Activated naive CD4-positive, alpha-beta T cell treated with anti-CD3 and anti-CD28 coated beads, Interleukin-2, amount 50 U/mL, for 24 hours (primary cell): Measurements from ENCODE around the gene DOCK6.

ENCODE experiments used
- H3K27ac Mint-ChIP-seq: one replicate; pipeline ENCODE4 v1.8.0; 2021; ENCODE audit warnings: mild to moderate bottlenecking, mixed read lengths
- H3K27me3 Mint-ChIP-seq: one replicate; pipeline ENCODE4 v1.8.0; 2021; ENCODE audit warnings: mixed read lengths
- H3K36me3 Mint-ChIP-seq: one replicate; pipeline ENCODE4 v1.8.0; 2021; ENCODE audit warnings: mixed read lengths
- H3K4me1 Mint-ChIP-seq: one replicate; pipeline ENCODE4 v1.8.0; 2021; ENCODE audit warnings: mixed read lengths
- H3K4me3 Mint-ChIP-seq: one replicate; pipeline ENCODE4 v1.8.0; 2021; ENCODE audit warnings: mild to moderate bottlenecking, mixed read lengths
- H3K9me3 Mint-ChIP-seq: one replicate; pipeline ENCODE4 v1.8.0; 2021; ENCODE audit warnings: mixed read lengths

DOCK6 gene

GRCh38 chr19:11226716-11227166, 35.6 kb downstream of the DOCK6 start:
- H3K9me3 Mint-ChIP-seq, result no peaks in the 10 kb centered on the region
- H3K4me1 Mint-ChIP-seq, result no peaks in the 10 kb centered on the region
- H3K27ac Mint-ChIP-seq, result no peak overlapping the region
- no peaks in the 10 kb centered on the region for H3K36me3 Mint-ChIP-seq
- H3K4me3 Mint-ChIP-seq, result no peak overlapping the region
- peaks cover 3% of the 10 kb centered on the region for H3K27me3 Mint-ChIP-seq

DNA sequence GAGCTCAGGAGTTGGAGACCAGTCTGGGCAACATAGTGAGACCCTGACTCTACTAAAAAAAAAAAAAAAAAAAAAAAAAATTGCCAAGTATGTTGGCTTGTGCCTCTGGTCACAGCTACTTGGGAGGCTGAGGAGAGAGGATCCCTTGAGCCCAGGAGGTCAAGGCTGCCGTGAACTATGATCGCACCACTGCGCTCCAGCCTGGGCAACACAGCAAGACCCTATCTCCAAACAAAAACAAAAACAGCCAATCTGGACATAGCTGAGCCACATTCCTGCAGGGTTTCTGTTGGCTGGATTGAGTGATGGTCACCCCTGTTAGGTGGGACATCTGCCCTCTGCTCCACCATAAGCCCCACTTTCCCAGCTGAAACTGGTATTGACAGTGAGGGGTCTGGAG, 36.5 kb downstream of the DOCK6 start:
- H3K36me3 Mint-ChIP-seq, result peaks cover 7% of the 10 kb centered on the region
- H3K4me1 Mint-ChIP-seq, result no peaks in the 10 kb centered on the region
- H3K9me3 Mint-ChIP-seq, result no peaks in the 10 kb centered on the region
- H3K4me3 Mint-ChIP-seq, result no peak overlapping the region
- H3K27me3 Mint-ChIP-seq, result peaks cover 3% of the 10 kb centered on the region
- no peak overlapping the region for H3K27ac Mint-ChIP-seq

DNA sequence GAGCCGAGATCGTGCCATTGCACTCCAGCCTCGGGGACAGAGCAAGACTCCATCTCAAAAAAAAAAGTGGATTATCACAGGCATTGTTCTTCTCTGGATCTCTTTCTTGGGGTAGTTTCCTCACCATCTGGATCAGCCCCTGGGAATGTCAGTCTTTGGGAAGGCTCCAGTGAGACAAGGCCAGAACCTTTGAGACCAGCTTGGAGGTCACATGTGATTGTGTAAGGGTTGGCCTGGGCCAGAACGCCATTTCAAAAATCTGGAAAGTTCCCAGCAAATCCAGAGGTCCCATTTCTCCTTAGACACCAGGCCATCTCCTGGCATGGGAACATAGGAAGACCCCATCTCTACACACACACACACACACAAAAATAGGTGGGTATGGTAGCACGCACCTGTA, 37.2 kb downstream of the DOCK6 start:
- Mint-ChIP-seq H3K9me3 (peaks cover 5% of the 10 kb centered on the region), H3K4me3 (no peak overlapping the region), H3K27me3 (peaks cover 6% of the 10 kb centered on the region)

GRCh38 chr19:11224429-11224828, 37.9 kb downstream of the DOCK6 start:
- Mint-ChIP-seq H3K9me3 (peaks cover 5% of the 10 kb centered on the region), H3K27ac (no peak overlapping the region), H3K4me3 (no peak overlapping the region), H3K27me3 (peaks cover 7% of the 10 kb centered on the region), H3K4me1 (no peaks in the 10 kb centered on the region), H3K36me3 (peaks cover 11% of the 10 kb centered on the region)

More for the DNA sequence above, 37.2 kb downstream of the DOCK6 start:
- peaks cover 11% of the 10 kb centered on the region for H3K36me3 Mint-ChIP-seq
- no peaks in the 10 kb centered on the region for H3K4me1 Mint-ChIP-seq
- peak overlapping the region; percentile 59 for H3K27ac Mint-ChIP-seq

DNA sequence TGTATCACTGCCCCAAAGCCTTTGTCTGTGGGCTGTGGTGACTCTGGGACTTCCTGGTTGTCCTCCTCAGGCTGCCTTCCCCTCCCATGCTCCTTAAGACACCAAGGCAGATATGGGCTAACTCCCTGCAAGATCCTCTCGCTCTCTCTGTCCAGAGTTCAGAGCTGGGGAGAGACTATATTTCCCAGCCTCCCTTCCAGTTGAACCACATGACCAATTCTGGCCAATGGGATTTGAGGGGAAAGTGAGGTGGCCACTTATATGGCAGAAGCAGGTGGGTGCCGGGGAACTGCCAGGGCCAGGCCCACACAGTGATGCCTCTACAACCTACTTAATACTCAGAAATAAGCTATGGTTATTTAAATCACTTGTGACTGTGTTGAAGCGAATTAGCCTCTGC, 39.1 kb downstream of the DOCK6 start:
- H3K9me3 Mint-ChIP-seq, result peaks cover 5% of the 10 kb centered on the region
- no peak overlapping the region for H3K4me3 Mint-ChIP-seq
- H3K27me3 Mint-ChIP-seq, result peaks cover 7% of the 10 kb centered on the region
- no peak overlapping the region for H3K27ac Mint-ChIP-seq
- H3K4me1 Mint-ChIP-seq, result no peaks in the 10 kb centered on the region
- peaks cover 11% of the 10 kb centered on the region for H3K36me3 Mint-ChIP-seq

DNA sequence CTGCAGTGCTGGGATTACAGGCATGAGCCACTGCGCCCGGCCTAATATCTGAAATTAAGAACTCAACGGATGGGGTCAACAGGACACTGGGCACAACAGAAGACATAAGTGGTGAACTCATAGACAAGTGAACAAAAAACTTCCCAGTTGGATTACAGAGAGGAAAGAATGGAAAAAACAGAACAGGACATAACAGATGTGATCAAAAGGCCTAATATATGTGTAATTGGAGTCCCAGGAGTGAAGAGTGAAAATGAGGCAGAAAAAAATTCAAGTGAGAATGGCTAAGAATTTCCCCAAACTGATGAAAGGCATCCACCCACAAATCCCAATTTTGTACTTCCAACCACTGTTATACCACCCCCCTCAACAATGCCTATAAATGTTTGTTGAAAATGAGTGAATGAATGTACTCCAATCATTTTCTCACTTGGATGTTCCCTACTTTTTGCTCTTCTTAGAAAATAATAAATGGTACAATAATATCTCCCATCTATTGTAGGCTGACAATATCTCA, 41.2 kb downstream of the DOCK6 start:
- Mint-ChIP-seq H3K36me3 (peaks cover 11% of the 10 kb centered on the region), H3K4me3 (no peak overlapping the region), H3K27me3 (peaks cover 7% of the 10 kb centered on the region), H3K9me3 (peaks cover 5% of the 10 kb centered on the region), H3K27ac (no peak overlapping the region), H3K4me1 (no peaks in the 10 kb centered on the region)

DNA sequence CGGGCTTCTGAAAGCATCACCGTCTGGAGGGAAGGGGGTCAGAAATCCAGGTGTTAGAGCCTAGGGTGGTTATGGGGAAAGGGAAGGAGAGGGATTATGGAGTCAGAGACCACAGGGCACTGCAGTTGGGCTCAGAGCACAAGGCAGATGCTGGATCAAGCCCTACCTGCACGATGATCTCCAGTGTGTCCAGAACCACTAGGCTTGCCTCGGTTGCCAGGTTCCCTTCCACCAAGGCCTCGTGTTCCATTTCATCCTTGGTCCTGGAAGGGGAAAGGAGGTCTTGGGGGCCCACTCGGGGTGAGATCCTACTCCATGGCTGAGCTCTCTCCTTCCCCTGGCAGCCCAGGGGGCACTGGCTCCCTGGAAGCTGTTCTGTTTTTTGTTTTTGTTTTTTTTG, 47.9 kb downstream of the DOCK6 start:
- Mint-ChIP-seq H3K36me3 (no peaks in the 10 kb centered on the region), H3K27me3 (peaks cover 3% of the 10 kb centered on the region), H3K9me3 (no peaks in the 10 kb centered on the region), H3K4me1 (no peaks in the 10 kb centered on the region), H3K27ac (no peak overlapping the region), H3K4me3 (no peak overlapping the region)

- Mint-ChIP-seq H3K36me3 (no peaks in the 10 kb centered on the region), H3K27me3 (peaks cover 3% of the 10 kb centered on the region), H3K27ac (peak overlapping the region; percentile 56), H3K4me1 (no peaks in the 10 kb centered on the region), H3K9me3 (no peaks in the 10 kb centered on the region), H3K4me3 (no peak overlapping the region)
Measured at GRCh38 chr19:11210656-11210928, 51.7 kb downstream of the DOCK6 start.

DNA sequence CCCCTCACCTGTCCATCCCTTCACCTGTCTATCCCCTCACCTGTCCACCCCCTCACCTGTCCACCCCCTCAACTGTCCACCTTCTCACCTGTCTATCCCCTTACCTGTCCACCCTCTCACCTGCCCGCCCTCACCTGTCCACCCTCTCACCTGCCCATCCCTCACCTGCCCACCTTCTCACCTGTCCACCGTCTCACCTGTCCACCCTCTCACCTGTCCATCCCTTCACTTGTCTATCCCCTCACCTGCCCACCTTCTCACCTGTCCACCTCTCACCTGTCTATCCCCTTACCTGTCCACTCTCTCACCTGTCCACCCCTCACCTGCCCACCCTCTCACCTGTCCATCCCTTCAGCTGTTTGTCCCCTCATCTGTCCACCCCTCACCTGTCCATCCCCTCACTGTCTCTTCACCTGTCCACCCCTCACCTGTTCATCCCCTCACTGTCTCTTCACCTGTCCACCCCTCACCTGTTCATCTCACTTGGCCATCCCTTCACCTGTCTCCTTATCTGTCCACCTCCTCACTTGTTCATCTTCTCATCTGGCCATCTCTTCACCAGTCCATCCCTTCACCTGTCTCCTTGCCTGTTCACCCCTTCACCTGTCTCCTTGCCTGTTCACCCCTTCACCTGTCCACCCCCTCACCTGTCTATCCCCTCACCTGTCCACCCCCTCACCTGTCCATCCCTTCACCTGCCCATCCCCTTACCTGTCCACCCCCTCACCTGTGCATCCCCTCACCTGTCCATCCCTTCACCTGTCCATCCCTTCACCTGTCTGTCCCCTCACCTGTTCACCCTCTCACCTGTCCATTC, 52.3 kb downstream of the DOCK6 start:
- Mint-ChIP-seq H3K27me3 (no peaks in the 10 kb centered on the region), H3K4me1 (no peaks in the 10 kb centered on the region), H3K4me3 (no peak overlapping the region), H3K27ac (peak overlapping the region; percentile 5), H3K9me3 (no peaks in the 10 kb centered on the region), H3K36me3 (no peaks in the 10 kb centered on the region)

DNA sequence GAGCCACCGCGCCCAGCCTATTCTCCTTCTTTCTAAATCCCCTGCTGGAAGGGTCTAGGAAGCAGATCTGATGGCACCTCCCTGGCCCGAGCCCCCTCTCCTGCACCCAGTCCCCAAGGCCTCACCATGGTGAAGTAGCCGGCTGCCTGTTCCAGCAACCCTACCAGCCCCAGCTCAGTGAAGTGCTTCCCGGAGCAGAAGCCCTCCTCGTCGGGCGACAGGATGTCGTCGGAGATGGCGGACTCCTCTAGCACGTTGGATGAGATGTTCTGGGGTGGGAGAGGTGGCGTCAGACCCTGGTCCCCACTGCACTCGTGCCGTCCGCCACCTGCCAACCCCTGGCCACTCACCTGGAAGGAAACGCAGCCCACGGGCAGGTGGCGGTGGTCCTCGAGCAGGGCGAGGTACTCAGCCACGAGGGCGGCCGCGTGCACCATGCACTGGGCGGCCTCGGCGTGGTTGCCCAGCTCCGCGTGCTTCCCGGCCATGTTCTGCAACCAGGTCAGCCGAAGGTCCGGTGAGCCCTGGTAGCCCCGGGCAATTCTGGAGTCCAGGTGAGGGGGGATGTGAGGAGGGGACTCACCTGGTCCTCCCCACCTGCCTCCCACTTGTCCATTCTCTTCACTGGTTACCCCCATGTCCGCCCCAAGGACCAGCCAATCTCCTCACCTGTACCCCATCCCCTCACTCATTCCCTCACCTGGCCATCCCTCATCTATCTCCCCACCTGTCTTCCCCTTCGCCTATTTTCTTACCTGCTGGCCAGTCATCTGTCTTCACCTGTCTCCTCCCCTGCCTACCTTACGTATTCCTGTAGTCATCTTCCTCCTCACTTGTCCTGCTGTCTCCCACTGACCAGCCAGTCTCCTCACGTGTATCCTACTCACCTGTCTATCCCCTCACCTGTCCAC, 53.5 kb downstream of the DOCK6 start:
- Mint-ChIP-seq H3K4me1 (no peaks in the 10 kb centered on the region), H3K27ac (no peak overlapping the region), H3K9me3 (no peaks in the 10 kb centered on the region), H3K4me3 (no peak overlapping the region), H3K27me3 (peaks cover 1% of the 10 kb centered on the region), H3K36me3 (no peaks in the 10 kb centered on the region)

DNA sequence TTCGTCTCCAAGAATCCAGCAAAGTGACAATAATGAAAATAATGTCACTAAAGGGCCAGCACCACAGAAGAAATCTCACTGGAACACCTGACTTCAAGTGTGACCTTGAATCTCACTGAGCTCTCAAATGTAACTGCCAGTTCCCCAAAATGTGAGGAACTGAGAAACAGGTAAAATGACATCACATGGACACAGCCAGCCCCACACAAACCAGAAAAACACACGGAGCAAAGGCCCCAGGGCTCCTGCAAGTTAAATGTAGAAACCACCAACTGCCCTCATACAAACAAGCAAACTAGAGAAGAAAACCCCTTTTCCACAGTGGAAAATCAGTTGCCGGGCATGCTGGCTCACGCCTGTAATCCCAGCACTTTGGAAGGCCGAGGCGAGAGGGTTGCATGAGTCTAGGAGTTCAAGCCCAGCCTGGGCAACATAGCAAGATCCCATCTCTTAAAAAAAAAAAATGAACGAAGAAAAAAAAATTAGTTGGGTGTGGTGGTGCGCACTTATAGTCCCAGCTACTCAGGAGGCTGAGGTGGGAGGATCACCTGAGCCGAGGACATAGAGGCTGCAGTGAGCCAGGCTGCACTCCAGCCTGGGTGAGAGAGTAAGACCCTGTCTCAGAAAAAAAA, 56.3 kb downstream of the DOCK6 start:
- Mint-ChIP-seq H3K9me3 (no peaks in the 10 kb centered on the region), H3K36me3 (no peaks in the 10 kb centered on the region), H3K4me1 (no peaks in the 10 kb centered on the region), H3K27me3 (peaks cover 1% of the 10 kb centered on the region), H3K4me3 (no peak overlapping the region), H3K27ac (no peak overlapping the region)

DNA sequence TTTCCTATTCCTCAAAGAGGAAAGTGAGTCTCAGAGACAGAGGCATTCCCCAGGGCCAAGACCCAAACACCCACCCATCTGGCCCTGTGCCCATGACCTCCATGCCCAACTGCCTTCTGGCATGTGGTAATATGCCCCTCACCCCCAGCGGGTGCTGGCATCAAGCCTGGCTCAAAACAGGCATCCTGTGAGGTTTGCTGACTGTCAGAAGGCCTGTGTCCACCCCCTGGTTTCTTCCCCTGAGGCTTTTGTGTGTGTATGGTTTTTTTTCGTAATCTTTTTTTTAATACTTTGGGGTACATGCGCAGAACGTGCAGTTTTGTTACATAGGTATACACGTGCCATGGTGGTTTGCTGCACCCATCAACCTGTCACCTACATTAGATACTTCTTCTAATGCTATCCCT, 57.4 kb downstream of the DOCK6 start:
- H3K9me3 Mint-ChIP-seq, result no peaks in the 10 kb centered on the region
- peaks cover 1% of the 10 kb centered on the region for H3K27me3 Mint-ChIP-seq
- H3K27ac Mint-ChIP-seq, result no peak overlapping the region
- H3K4me3 Mint-ChIP-seq, result no peak overlapping the region
- H3K36me3 Mint-ChIP-seq, result no peaks in the 10 kb centered on the region
- H3K4me1 Mint-ChIP-seq, result no peaks in the 10 kb centered on the region

DNA sequence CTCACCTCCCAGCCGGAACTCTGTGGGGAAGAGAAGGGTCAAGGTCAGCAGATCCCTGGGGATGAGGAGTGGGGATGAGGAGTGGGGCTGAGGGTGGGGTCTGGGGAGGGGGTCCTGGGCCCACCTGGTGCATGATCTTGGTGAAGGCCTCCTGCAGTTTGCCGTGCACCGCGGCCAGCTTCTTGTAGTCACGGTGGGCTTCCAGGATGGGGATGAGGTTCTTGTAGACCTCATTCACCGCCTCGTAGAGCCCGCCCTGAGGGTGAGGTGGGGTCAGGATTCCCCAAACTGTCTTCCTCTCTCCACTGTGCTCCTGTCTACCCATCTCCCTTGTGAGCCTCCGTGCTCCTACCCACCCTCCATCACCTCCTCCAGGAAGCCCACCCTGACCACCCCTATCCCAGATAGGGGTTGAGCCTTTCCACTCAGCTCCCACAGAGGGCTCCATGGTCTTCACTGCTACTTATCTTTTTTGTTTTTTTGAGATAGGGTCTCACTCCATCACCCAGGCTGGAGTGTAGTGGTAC, 58.2 kb downstream of the DOCK6 start:
- no peaks in the 10 kb centered on the region for H3K4me1 Mint-ChIP-seq
- no peaks in the 10 kb centered on the region for H3K36me3 Mint-ChIP-seq
- H3K9me3 Mint-ChIP-seq, result no peaks in the 10 kb centered on the region
- no peak overlapping the region for H3K27ac Mint-ChIP-seq
- H3K4me3 Mint-ChIP-seq, result no peak overlapping the region
- peaks cover 1% of the 10 kb centered on the region for H3K27me3 Mint-ChIP-seq

- Mint-ChIP-seq H3K9me3 (no peaks in the 10 kb centered on the region), H3K27ac (no peak overlapping the region), H3K36me3 (no peaks in the 10 kb centered on the region), H3K4me1 (no peaks in the 10 kb centered on the region), H3K27me3 (peaks cover 1% of the 10 kb centered on the region), H3K4me3 (no peak overlapping the region)
Measured at GRCh38 chr19:11203194-11204075, 58.9 kb downstream of the DOCK6 start.
